Neutrophil (primary cell): Measurements from ENCODE around the gene RALGDS.
"Not testable (repeated sequence)": the region's sequence is repeated elsewhere in the genome, so short reads cannot be mapped to it uniquely, and the experiment has no call there.

Experiments used
- H3K27ac ChIP-seq: fragments of 200-600 bp; sonication (generic); 2 replicates; pipeline ENCODE4 v1.5.1; 2016; ENCODE audit warnings: mild to moderate bottlenecking, moderate library complexity
- H3K27me3 ChIP-seq: fragments of 200-600 bp; sonication (generic); 2 replicates; pipeline ENCODE4 v1.6.0; 2016; ENCODE audit warnings: mild to moderate bottlenecking
- H3K36me3 ChIP-seq: fragments of 200-600 bp; sonication (generic); 2 replicates; pipeline ENCODE4 v1.5.1; 2017
- H3K4me1 ChIP-seq, 2 experiments: fragments of 200-600 bp in 1 of 2; sonication (generic) in 1 of 2; 1 replicate in 1 of 2; 2 replicates in 1 of 2; pipeline versions ENCODE4 v1.5.1 to v1.6.1; 2013 to 2016; ENCODE audit warnings: low read depth in 1 of 2, low read length in 1 of 2, mild to moderate bottlenecking in 1 of 2, moderate library complexity in 1 of 2; ENCODE audit not compliant: control insufficient read depth in 1 of 2, insufficient read depth in 1 of 2
- H3K4me3 ChIP-seq, 2 experiments: fragments of 200-600 bp in 1 of 2; sonication (generic) in 1 of 2; 1 replicate in 1 of 2; 2 replicates in 1 of 2; pipeline ENCODE4 v1.5.1; 2013 to 2016; ENCODE audit warnings: low read depth in 1 of 2, low read length in 1 of 2, mild to moderate bottlenecking in 1 of 2, moderate library complexity in 1 of 2
- H3K9me3 ChIP-seq: fragments of 200-600 bp; sonication (generic); 2 replicates; pipeline ENCODE4 v1.5.1; 2016
- TF ChIP-seq, protein P1 (sequence below): fragments of 200-600 bp; sonication (generic); IDR thresholded peaks from 2 replicates; pipeline ENCODE4 v1.5.1; 2016; ENCODE audit warnings: antibody characterized with exemption

The RALGDS gene

DNA sequence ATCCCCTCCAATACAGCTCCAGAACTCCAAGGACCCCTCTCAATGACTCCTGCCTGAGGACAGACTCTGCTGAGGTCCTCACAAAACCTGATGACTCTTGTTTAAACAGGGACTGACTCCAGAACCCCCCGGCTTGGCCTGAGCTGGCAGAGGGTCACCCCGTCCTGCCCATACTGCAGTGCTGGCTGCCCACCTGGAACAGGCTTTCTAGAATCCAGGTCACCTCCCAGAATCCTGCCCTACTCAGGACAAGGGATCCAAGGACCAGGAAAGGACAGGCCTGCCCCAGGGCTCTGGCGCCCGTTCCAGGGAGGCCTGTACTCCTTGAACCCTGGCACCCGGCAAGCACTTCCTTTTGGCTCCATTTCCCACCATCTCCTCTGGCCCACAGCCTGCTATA lies 22.2 kb downstream of the RALGDS start:
- H3K36me3 ChIP-seq: peaks cover 3% of the 10 kb centered on the region
- no peaks in the 10 kb centered on the region for H3K9me3 ChIP-seq
- no peak overlapping the region for H3K4me3 ChIP-seq
- H3K27ac ChIP-seq: no peak overlapping the region
- TF ChIP-seq, protein P1, sequence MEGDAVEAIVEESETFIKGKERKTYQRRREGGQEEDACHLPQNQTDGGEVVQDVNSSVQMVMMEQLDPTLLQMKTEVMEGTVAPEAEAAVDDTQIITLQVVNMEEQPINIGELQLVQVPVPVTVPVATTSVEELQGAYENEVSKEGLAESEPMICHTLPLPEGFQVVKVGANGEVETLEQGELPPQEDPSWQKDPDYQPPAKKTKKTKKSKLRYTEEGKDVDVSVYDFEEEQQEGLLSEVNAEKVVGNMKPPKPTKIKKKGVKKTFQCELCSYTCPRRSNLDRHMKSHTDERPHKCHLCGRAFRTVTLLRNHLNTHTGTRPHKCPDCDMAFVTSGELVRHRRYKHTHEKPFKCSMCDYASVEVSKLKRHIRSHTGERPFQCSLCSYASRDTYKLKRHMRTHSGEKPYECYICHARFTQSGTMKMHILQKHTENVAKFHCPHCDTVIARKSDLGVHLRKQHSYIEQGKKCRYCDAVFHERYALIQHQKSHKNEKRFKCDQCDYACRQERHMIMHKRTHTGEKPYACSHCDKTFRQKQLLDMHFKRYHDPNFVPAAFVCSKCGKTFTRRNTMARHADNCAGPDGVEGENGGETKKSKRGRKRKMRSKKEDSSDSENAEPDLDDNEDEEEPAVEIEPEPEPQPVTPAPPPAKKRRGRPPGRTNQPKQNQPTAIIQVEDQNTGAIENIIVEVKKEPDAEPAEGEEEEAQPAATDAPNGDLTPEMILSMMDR: no peak
- H3K4me1 ChIP-seq: no peaks in the 10 kb centered on the region
- H3K27me3 ChIP-seq: no peaks in the 10 kb centered on the region

- Histone ChIP-seq H3K4me1 (no peaks in the 10 kb centered on the region), H3K27ac (no peak overlapping the region), H3K4me3 (no peak overlapping the region), H3K36me3 (peaks cover 3% of the 10 kb centered on the region), H3K27me3 (no peaks in the 10 kb centered on the region), H3K9me3 (no peaks in the 10 kb centered on the region)
- TF ChIP-seq, protein P1: no peak
Observed at GRCh38 chr9:133098104-133098754, 22.8 kb downstream of the RALGDS start.

DNA sequence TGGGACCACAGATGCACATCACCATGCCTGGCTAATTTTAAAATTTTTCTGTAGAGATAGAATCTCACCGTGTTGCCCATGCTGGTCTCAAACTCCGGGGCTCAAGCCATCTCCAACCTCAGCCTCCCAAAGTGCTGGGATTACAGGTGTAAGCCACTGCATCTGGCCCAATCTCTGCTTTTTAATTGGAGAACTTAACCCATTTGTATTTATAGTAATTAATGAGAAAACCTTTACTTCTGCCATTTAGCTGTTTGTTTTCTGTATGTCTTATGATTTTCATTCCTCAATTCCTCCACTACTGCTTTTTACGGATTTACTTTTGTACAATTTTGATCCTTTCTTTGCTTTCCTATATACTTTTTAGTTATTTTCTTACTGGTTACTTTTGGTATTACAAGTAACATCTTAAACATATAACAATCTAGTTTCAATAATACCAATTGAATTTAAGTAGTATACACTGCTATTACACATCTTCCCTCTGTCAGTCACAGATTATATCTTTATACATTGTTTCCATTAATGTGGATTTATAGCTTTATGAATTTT lies 26.1 kb downstream of the RALGDS start:
- Histone ChIP-seq H3K4me1 (no peaks in the 10 kb centered on the region), H3K27ac (no peak overlapping the region), H3K4me3 (no peak overlapping the region), H3K36me3 (no peaks in the 10 kb centered on the region), H3K9me3 (no peaks in the 10 kb centered on the region), H3K27me3 (no peaks in the 10 kb centered on the region)
- TF ChIP-seq, protein P1: no peak

DNA sequence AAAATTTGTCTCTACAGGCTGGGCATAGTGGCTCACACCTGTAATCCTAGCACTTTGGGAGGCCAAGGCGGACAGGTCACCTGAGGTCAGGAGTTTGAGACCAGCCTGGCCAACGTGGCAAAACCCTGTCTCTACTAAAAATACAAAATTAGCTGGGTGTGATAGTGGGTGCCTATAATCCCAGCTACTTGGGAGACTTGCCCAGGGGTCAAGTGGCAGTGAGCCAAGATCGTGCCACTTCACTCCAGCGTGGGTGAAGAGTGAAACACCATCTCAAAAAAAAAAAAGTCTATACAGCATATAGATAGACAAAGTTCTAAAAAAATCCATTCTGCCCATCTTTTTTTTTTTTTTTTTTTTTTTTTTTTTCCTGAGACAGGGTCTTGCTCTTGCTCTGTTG lies 26.7 kb downstream of the RALGDS start:
- not testable (repeated sequence) for H3K4me3 ChIP-seq, H3K4me1 ChIP-seq, H3K36me3 ChIP-seq, H3K27ac ChIP-seq, H3K27me3 ChIP-seq, H3K9me3 ChIP-seq

GRCh38 chr9:133090752-133091385 lies 30.2 kb downstream of the RALGDS start:
- Histone ChIP-seq H3K4me3 (no peak overlapping the region), H3K27me3 (no peaks in the 10 kb centered on the region), H3K27ac (no peak overlapping the region), H3K4me1 (no peaks in the 10 kb centered on the region), H3K36me3 (no peaks in the 10 kb centered on the region), H3K9me3 (no peaks in the 10 kb centered on the region)
- TF ChIP-seq, protein P1: no peak

GRCh38 chr9:133090187-133090586 lies 30.9 kb downstream of the RALGDS start:
- H3K4me1 ChIP-seq: no peaks in the 10 kb centered on the region
- no peaks in the 10 kb centered on the region for H3K27me3 ChIP-seq
- H3K27ac ChIP-seq: no peak overlapping the region
- TF ChIP-seq, protein P1: no peak
- H3K36me3 ChIP-seq: no peaks in the 10 kb centered on the region
- no peaks in the 10 kb centered on the region for H3K9me3 ChIP-seq
- H3K4me3 ChIP-seq: no peak overlapping the region
